Stimulated activated CD8-positive, alpha-beta memory T cell treated with anti-CD3 and anti-CD28 coated beads, Interleukin-2, amount 100 ng/mL, for 1 hour (primary cell): Measurements from ENCODE around the gene FCHSD2.

Experiments used
- DNase-seq, 2 donors: peaks; one replicate each; pipeline ENCODE4 v3.0.0-alpha.2; 2020; ENCODE audit warnings: low read depth in 2 of 2

The FCHSD2 gene

DNA sequence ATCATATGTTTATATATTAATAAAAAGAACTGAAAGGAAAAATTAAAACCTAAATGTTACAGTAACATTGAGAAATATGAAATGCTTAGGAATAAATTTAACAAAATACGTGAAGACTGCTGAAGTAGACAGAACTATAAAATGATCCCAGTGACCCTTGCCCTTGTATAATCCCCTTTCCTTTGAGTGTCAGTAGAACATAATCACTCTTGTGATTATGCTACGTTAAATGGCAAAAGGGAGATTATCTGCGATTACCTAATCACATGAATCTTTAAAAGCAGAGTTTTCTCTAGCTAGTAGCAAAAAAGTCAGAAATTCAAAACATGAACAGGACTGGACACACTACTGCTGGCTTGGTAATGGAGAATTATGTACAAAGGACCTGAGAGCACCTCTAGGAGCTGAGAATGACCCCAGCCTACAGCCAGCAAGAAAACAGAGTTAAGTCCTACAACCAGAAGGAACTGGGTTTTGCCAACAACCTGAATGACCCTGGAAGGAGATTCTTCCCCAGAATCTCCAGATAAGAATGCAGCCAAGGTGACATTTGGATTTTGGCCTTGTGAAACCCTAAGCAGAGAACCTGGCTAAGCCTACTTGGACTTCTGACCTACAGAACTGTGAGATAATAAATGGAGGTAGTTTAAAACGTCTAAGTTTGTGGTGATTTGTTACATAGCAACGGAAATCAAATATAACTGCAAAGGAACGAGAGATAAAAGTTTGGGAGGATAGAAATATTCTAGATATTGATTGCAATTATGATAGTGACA, 170.7 kb downstream of the FCHSD2 start:
- DNase-seq = no peak

DNA sequence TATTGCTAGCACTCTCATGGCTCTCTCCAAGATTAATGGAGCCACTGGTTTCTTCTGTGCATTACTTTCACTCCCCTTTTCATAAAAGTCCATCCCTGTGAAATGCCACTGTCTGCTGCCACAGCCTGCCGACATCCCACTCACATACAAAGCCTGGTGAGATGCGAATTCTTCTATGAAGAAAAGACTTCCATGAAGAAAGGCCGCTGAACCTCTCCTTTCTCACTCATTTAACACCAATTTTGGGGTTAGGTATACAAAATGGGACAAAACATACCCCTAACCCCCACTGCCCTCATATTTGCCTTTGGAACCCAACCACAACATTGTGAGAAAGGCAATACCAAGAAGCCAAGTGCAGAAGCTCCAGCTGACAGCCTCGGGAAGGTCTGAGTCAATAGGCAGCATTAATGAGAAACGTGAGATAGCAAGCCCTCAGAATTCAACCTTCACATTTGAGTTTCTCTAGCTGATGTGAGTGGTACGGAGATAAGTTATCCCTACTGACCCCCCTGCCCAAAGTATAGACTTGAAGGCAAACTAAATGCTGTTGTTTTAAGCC, 171.5 kb downstream of the FCHSD2 start:
- no peak for DNase-seq

DNA sequence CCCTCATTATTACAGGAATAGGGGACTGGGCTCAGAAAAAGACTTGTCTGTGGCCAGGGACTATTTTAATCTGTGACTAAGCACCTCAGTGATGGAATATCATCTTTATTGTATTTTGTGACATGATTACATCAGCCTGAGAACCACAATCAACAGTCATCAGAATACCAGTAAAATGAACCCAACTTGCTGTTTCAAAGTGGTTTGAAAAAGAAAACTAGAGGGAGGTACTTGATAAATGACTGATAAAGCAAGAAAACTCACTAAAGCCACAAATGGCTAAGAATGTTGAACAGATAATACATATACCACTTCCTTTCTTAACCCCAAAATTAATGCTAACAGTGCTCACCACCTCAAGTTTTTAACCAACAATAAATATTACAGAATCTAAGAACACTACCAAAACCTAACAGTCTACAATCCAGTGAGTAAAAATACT, 172.2 kb downstream of the FCHSD2 start:
- DNase-seq = no peak

DNA sequence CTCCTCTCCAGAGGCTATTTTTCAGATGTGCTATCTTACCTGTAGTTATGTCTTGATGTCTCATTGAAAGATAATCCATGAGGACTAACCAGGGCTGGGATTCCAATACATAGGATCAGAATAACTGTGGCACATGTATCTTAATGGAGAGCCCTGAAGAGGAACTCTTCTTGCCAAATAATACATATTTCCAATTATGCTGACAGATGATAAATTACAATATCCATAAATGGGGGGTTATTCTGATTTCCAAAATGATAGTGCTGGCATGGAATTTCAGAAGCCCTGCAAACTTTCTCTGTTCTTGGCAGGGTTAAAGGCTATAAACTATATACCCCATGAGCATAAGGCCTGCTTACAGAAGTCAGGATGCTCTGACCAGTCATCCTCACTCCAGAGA, 173.7 kb downstream of the FCHSD2 start:
- no peak for DNase-seq

DNA sequence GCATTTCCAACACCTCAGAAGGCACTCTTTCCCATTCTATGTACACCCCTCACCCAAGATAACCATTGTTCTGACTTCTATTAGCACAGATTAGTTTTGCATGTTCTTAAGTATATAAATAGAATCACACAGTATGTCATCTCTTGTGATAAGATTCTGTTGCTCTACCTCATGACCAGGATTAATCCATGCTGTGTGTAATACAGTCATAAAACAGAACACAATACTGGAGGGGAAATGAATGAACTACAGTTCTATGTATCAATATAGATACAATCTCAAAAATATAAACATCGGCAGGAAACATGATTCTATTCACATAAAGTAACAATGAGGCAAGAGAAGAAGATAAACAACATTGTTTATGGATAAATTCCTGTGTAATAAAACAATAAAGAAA, 176.4 kb downstream of the FCHSD2 start:
- no peak for DNase-seq

DNA sequence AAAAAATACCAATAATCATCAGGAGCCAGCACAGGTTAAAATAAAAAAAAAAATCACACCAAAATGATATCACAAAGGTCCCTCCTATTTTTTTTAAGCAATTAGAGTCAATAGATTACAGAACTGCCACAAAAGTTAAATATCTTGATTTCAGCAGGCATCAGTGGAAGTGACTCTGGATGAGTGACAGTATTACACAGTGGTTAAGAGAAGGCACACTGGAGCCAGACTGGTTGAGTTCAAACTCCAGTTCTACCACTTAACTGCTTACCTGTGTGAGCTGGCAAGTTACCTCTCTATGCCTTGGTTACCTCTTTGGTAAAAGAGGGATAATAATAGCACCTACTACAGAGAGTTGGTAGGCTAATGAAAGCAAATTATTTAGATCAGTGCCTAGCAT, 179.4 kb downstream of the FCHSD2 start:
- DNase-seq = no peak

DNA sequence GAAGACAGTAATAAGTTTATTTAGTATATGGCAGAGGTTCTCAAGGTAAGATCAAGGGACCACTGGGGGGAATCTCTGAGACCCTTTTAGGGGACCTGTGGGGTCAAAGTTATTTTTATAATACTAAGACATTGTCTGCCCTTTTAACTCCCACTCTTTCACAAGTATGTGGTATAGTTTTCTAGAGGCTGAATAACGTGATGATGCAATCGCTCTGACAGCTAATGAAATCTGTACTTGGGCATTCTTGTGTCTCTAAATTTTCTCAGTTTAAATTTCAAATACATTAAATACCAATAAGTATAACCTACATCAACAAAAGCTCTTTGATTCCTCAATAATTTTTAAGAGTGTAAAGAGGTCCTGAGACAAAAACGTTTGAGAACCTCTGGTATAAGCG, 180.0 kb downstream of the FCHSD2 start:
- DNase-seq = no peak

DNA sequence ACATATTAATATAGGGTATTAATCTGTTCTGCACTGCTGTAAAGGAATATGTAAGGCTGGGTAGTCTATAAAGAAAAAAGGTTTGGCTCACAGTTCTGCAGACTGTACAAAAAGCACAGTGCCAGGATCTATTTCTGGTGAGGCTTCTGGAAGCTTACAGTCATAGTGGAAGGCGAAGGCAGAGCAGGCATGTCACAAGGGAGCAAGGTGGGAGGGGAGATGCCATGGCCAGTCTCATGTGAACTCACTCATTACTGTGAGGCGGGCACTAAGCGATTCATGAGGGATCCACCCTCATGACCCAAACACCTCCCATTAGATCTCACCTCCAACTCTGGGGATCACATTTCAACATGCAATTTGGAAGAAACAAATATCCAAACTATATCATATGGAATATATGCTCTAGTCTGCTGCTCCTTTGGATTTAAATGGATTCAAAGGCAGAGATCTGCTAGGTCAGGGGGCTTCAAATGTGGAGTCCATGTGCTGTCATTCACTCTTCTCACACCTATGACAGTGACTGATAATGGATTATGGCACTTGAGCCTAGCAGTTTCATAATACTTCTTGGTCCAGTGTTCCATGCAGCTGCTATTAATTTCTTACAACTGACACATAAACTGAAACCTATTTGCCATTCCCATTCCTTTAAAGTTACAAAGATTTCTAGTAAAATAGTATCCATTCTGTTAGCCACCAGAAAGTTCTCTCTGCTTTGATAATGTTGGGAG, 182.0 kb downstream of the FCHSD2 start:
- DNase-seq = no peak

DNA sequence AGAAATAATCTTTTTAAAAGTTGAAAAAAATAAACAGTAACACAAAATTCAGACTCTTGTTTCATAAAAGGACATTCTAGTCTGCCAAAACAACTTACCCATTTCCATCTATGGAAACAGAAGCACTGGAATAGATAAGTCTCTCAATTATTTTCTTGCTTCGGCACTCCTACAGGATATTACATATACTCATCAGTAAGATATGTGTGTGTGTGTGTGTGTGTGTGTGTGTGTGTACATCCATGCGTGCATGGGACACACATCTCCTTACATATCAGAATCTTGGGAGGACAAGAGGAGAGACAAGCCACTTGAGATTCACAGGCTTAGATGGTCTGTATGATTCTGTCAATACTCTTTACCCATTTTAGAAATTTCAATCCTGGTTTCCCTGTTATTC, 183.3 kb downstream of the FCHSD2 start:
- DNase-seq = no peak

DNA sequence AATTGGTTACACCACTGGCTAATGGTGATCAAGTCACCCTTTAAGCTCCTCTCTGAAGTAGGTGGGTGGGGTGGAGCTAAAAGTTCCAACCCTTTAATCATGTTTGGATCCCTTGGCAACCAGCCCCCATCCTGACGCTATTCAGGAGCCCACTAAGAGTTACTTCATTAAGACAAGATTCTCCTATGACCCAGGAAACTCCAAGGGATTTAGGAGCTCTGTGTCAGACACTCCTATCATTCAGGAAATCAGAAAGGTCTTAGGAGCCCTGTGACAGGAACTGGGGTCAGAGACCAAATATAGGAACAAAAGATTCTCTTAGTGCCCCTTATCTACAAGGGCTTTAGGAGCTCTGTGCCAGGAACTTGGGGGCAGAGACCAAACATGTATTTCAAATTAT, 186.7 kb downstream of the FCHSD2 start:
- DNase-seq = no peak

DNA sequence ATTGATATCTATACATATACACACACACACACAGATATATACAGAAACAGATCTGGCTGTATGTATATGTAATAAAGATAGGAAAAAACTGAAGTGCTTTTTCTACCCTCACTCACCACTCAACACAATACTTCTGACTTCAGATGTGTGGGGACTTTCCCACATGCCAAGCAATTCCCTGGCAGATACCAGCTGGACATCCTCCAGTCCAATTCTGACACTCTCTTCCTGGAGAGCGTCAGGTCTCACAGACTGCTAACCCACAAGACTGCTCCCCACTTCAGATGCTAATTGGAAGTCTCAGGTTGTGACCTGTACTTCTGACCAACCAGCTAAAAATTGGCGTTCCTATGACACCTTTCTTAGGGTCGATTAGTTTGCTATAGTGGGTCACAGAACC, 187.3 kb downstream of the FCHSD2 start:
- DNase-seq = no peak

DNA sequence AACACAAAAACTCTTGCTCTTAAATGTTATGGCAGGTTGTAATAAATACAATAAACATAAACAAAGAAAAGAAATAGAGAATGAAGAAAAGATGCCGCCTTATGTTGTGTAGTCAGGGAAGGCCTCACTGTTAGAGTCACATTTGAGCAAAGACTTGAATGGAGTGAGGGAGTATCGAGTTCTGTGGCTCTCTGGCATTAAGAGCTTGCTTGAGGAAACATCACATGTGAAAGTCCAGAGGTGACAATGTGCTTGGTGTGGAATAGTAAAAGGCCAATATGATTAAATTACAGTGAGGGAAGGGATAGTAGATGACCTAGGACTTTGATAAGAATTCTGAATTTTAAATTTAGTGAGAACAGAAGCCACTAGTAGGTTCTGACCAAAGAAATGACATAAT, 188.5 kb downstream of the FCHSD2 start:
- DNase-seq = no peak

DNA sequence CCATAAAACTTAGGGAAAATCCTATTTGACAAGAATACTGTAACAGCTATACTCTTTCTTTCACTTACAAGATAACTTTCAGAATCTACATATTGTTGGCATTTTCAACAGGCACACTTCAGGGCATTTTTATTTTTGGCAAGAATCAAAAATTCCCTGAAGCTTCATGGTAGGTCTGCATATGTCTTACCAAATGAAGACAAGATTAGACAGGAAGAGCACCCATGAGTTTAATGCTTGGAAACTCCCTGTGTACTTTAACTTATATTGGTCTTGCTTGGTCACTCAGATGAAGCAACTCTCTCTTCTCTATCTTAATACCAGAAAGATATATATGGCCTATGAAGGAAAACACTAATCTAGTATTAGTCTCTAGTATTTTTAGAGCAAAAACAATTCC, 190.2 kb downstream of the FCHSD2 start:
- no peak for DNase-seq

DNA sequence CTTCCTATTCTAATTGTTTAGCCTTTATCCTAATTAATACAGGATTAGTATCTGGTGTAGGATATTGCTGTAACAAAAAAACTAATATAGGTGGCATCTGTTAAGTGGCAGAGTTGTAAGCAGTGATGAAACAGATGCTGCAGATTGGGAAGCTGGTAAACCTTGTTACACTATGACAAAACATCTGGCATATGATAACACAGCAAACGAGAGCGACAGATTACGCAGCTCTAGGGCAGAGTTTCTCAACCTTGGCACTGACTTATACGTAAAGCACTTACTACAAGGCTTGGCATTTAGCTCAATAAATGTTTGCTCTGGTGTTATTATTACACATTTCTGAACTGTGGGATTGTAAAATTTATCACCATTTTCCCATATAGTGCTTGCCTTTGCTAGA, 190.9 kb downstream of the FCHSD2 start:
- DNase-seq = no peak

DNA sequence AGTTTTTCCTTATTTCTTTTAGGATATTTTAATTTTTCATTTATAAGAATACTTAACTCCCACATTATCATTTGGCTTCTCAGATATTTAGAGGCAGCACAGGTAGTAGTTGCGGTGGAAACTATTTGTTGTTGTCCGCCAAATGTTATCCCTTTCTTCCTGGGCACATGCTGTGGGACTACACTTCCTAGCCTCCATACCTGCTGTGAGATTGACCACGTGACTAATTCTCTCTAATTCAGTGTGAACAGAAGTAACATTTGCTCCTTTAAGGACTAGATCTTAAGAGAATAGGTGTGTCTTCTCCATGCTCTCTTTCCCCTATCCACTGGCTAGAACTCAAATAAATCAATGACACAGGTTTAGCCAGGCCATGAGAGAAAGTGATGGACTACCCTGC, 191.4 kb downstream of the FCHSD2 start:
- no peak for DNase-seq

DNA sequence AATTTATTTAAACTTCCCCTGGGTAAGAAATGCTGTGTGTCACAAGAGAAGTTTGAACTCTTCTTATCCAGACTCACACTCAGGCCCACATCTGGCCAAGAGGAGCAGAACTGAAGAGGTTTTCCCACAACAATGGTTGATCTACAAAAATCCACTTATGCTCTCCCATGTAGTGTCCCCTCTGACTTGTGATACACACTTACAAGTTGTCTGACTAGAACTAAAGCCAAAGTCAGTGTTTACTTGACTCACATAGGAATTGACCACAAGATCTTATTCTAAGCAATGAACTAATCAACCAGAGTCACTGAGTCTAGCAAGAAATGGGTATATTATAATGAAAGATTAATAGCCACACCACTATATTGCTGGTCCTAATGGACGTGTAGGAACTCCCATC, 194.9 kb downstream of the FCHSD2 start:
- no peak for DNase-seq

DNA sequence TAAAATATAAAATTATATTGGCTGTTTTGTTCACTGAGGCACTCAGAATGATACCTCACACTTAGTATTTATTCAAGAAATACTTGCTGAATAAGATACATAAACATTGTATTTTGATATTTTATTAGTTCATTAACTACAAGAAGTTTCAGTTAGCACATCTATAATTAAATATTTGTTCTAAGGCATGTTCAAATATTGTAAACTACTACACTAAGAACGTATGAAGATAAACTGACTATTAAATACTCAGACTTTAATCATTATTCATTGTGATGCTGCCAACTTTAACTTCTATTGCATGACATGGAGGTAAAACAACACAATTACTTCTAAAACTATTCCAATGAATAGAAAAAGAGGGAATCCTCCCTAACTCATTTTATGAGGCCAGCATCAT, 198.5 kb downstream of the FCHSD2 start:
- no peak for DNase-seq

DNA sequence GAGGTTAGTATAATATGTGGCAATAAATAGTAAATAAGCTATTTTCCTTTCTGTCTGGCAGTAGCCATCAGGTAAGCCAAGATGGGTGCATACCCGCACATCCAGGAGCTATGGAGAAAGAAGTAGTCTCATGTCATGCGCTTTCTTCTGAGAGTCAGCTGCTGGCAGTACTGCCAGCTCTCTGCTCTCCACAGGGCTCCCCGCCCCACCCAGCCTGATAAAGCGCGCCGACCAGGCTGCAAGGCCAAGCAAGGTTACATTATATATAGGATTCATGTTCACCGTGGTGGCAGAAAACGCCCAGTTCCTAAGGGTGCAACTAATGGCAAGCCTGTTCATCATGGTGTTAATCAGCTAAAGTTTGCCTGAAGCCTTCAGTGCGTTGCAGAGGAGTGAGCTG, 201.7 kb downstream of the FCHSD2 start:
- DNase-seq = no peak

DNA sequence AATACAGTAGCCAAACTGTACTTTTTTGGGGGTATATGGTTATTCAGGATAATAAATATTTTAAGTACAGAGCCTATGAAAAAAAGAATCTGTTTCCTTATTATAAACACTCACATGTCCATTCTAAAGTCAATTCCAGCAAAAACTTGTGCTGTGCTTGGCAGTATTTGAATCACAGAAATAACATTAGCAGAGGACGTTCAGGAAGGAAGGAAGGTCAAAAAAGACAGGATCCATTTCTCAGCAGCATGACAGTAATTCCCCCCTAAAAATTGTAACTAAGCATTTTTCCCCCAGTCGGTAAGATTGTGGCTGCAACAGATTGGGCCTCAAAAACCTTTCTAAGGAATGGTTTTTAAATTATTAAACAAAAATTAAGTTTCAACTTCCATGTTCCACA, 203.1 kb downstream of the FCHSD2 start:
- DNase-seq = no peak

DNA sequence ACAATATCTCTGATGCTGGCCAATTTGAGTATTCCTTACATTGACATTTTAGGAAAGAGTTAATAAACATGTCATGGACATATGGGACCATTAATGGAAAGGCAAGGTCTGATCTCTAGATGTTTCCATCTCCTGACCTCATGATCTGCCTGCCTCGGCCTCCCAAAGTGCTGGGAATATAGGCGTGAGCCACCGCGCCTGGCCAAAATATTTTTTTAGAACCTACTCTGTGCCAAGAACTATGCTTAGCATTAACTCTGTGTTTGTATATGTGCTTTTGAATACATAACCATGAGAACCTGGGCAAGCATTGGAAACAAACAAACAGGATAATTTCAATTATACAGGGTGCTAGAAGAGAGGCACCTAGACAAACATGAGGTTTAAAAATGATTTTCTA, 204.7 kb downstream of the FCHSD2 start:
- no peak for DNase-seq

DNA sequence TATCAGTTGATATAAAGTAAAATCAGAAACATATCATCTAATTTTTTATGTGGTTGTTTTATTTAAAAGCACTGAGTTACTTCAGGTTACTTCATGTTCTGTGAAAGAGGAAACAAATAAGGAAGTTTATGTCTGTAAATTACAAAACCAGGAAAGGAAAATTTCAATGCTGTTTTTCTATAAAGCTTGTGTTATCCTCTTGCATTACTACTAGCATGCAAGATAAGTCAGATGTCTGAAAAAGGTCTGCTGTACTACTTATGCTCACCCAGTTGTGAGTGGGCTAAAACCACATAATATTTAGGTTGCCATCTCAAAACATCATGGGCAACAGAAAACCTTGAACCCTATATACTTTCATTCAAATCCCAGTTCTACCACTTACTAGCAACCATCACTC, 206.4 kb downstream of the FCHSD2 start:
- DNase-seq = no peak

DNA sequence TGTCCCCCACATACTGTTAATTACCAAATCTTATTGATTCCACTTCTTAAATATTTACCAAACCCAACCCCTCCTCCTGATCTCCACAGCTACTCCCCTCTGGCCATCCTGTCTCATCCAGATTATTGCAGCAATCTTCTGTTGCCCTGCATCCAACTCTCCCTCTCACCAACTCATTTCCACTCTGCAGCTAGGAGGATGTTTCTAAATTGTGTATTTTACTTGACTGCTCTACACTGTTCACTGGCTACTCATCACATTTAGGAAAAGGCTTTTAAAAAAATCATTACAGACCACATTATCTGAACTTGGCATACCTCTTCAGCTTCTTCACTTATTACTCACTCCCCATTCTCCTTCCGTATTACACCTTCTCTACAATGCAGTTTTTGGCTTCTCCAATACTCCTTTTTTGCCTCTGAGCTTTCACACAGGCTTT, 210.0 kb downstream of the FCHSD2 start:
- no peak for DNase-seq

DNA sequence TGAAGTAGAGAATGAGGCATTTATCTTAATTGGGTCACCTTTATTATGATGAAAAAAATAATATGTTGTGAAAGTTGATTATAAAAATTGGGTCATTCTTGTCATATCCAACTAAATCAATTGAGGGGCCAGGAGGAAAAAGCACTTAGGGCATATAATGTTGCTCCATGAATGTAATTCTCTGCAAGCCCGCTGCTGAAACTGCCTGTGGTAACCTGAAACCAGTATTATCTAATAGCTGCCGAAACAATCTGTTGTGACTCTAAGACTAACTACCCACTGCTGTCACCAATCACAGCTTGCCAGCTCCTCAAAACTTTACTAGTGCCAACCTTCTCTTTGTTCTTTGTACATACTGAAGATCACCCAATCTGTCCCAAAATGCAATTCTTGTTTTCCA, 212.1 kb downstream of the FCHSD2 start:
- no peak for DNase-seq
